Motor neuron (in vitro differentiated cells): ENCODE measurements around the gene MSTN. TPM values are rescaled to one million over a fixed set of nuclear protein-coding genes. Genes with fewer than 3 reads are reported as not detected.

Experiments
- ATAC-seq, 8 experiments: fragments of 200-7000 bp; cut with Tn5 transposase; replicated peaks in 6 of 8; 2 replicates each; pipeline ENCODE4 v1.8.0; 2021; ENCODE audit warnings: mild to moderate bottlenecking in 8 of 8, moderate library complexity in 8 of 8
- H3K27ac ChIP-seq, 2 donors: fragments of 250-450 bp; sonication (Bioruptor Pico); 2 replicates each; pipeline ENCODE4 v1.9.0; 2021; ENCODE audit warnings: antibody characterized with exemption in 2 of 2, mild to moderate bottlenecking in 2 of 2, moderate library complexity in 1 of 2
- H3K4me1 ChIP-seq, 2 donors: fragments of 250-450 bp; sonication (Bioruptor Pico); replicated peaks in 1 of 2; 2 replicates each; pipeline ENCODE4 v1.6.1; 2021; ENCODE audit warnings: antibody characterized with exemption in 2 of 2, mild to moderate bottlenecking in 2 of 2, moderate library complexity in 1 of 2
- H3K4me3 ChIP-seq, 5 donors: fragments of 250-450 bp; sonication (Bioruptor Pico); 2 replicates each; pipeline ENCODE4 v1.9.0; 2021; ENCODE audit warnings: antibody characterized with exemption in 5 of 5, mild to moderate bottlenecking in 5 of 5, moderate library complexity in 4 of 5
- WGBS, 10 experiments: fragments of 450-650 bp; shearing (Covaris generic); methylation state at CpG; one replicate each; pipeline ENCODE4 v1.0.0; 2022; 5-methylcytosine and 5-hydroxymethylcytosine counted together
- in situ Hi-C, 9 experiments: fragments of 400-800 bp; cut with MboI; loops; one replicate each; pipeline ENCODE4 v1.15.0; 2021; ENCODE audit warnings: low sequenced_read_pairs in 9 of 9, low pct_unique_long_range_greater_than_20kb in 2 of 9; ENCODE audit not compliant: unreplicated experiment in 9 of 9
- total RNA-seq, 8 experiments: library from RNA; unstranded; fragments of 300-600 nt; gene quantifications; 2 replicates each; pipeline versions ENCODE4 v1.2.3 to v1.2.4, GENCODE V29; 2022

Gene MSTN
- total RNA-seq: under 1 TPM; 0.05 to 0.73 (median 0.25) TPM

GRCh38 chr2:190062601-190063000, at the start of gene MSTN:
MSTN (minus strand) TSS chr2:190062729; CDS start chr2:190062596, 133 bp downstream.
- 12 to 100% (median 83%) methylated on average over 1 to 2 of the region's 2 CpGs for WGBS, 10 experiments
- no peak for ATAC-seq
- no peaks in the 10 kb centered on the region for H3K4me1 ChIP-seq
- no peak within 1 kb of the TSS for H3K4me3 ChIP-seq
- in situ Hi-C loops: loop anchor here in 2 of 9 experiments (25.0 kb wide), 1 partner anchor 275 kb away; the partner anchor contains the start of genes ORMDL1 (in 2 of the 2) and PMS1 (in 2 of the 2)
- H3K27ac ChIP-seq: no peak within 1 kb of the TSS

- in situ Hi-C loops: no loop called here
- Histone ChIP-seq H3K4me1 (no peaks in the 10 kb centered on the region), H3K4me3 (no peak overlapping the region), H3K27ac (no peak overlapping the region)
- 8 to 100% (median 83%) methylated on average over 1 of the region's 1 CpG; no CpG with 5 or more reads in 5 of the 10 experiments for WGBS, 10 experiments
- ATAC-seq: no peak
Observed at GRCh38 chr2:190111166-190111565, 48.6 kb upstream of the MSTN start.

GRCh38 chr2:190110699-190111098, 48.2 kb upstream of the MSTN start:
- no peak overlapping the region for H3K4me3 ChIP-seq
- H3K4me1 ChIP-seq: no peaks in the 10 kb centered on the region
- in situ Hi-C loops: no loop called here
- H3K27ac ChIP-seq: no peak overlapping the region
- ATAC-seq: no peak
- 80 to 100% (median 87%) methylated on average over 1 to 6 of the region's 7 CpGs; no CpG with 5 or more reads in 2 of the 10 experiments for WGBS, 10 experiments

- Histone ChIP-seq H3K4me3 (no peak overlapping the region), H3K4me1 (no peaks in the 10 kb centered on the region), H3K27ac (no peak overlapping the region)
- in situ Hi-C loops: no loop called here
- 50 to 100% (median 88%) methylated on average over 1 to 2 of the region's 2 CpGs; no CpG with 5 or more reads in 3 of the 10 experiments for WGBS, 10 experiments
- no peak for ATAC-seq
Observed at GRCh38 chr2:190110131-190110530, 47.6 kb upstream of the MSTN start.

- no peak for ATAC-seq
- no peaks in the 10 kb centered on the region for H3K4me1 ChIP-seq
- WGBS, 10 experiments: 54 to 100% (median 78%) methylated on average over 1 to 4 of the region's 4 CpGs; no CpG with 5 or more reads in 3 of the 10 experiments
- in situ Hi-C loops: no loop called here
- no peak overlapping the region for H3K27ac ChIP-seq
- H3K4me3 ChIP-seq: no peak overlapping the region
Observed at GRCh38 chr2:190107409-190107808, 44.9 kb upstream of the MSTN start.

GRCh38 chr2:190106783-190107182, 44.3 kb upstream of the MSTN start:
- no peak for ATAC-seq
- H3K27ac ChIP-seq: no peak overlapping the region
- no peaks in the 10 kb centered on the region for H3K4me1 ChIP-seq
- in situ Hi-C loops: no loop called here
- no peak overlapping the region for H3K4me3 ChIP-seq

- WGBS, 10 experiments: 37 to 92% (median 76%) methylated on average over 1 to 2 of the region's 2 CpGs; no CpG with 5 or more reads in 1 of the 10 experiments
- H3K4me1 ChIP-seq: no peaks in the 10 kb centered on the region
- in situ Hi-C loops: no loop called here
- H3K4me3 ChIP-seq: no peak overlapping the region
- H3K27ac ChIP-seq: no peak overlapping the region
- ATAC-seq: peak in 2 of 8 experiments; percentile 40 to 89
Observed at GRCh38 chr2:190105554-190105953, 43.0 kb upstream of the MSTN start.

- Histone ChIP-seq H3K27ac (no peak overlapping the region), H3K4me1 (no peaks in the 10 kb centered on the region), H3K4me3 (no peak overlapping the region)
- ATAC-seq: no peak
- in situ Hi-C loops: no loop called here
- 0 to 89% (median 58%) methylated on average over 1 to 3 of the region's 3 CpGs; no CpG with 5 or more reads in 1 of the 10 experiments for WGBS, 10 experiments
Observed at GRCh38 chr2:190103144-190103543, 40.6 kb upstream of the MSTN start.

- in situ Hi-C loops: loop anchor here in 4 of 9 experiments (25.0 kb wide), 3 partner anchors 187 to 712 kb away; no protein-coding TSS in a partner anchor
- no peak overlapping the region for H3K4me3 ChIP-seq
- ATAC-seq: no peak
Observed at GRCh38 chr2:190099890-190100697, 37.6 kb upstream of the MSTN start.

GRCh38 chr2:190098851-190099250, 36.3 kb upstream of the MSTN start:
- in situ Hi-C loops: loop anchor here in 4 of 9 experiments (25.0 kb wide), 3 partner anchors 188 to 713 kb away; no protein-coding TSS in a partner anchor
- Histone ChIP-seq H3K4me1 (no peaks in the 10 kb centered on the region), H3K27ac (no peak overlapping the region), H3K4me3 (no peak overlapping the region)
- no peak for ATAC-seq

More at GRCh38 chr2:190099890-190100697, 37.6 kb upstream of the MSTN start:
- WGBS, 10 experiments: 10 to 81% (median 44%) methylated on average over 1 to 3 of the region's 3 CpGs
- Histone ChIP-seq H3K4me1 (no peaks in the 10 kb centered on the region), H3K27ac (no peak overlapping the region)

- in situ Hi-C loops: loop anchor here in 4 of 9 experiments (25.0 kb wide), 3 partner anchors 190 to 715 kb away; no protein-coding TSS in a partner anchor
- ATAC-seq: no peak
- H3K4me3 ChIP-seq: no peak overlapping the region
- H3K4me1 ChIP-seq: no peaks in the 10 kb centered on the region
- no peak overlapping the region for H3K27ac ChIP-seq
- 100% methylated on average over 1 of the region's 1 CpG; no CpG with 5 or more reads in 9 of the 10 experiments for WGBS, 10 experiments
Observed at GRCh38 chr2:190097115-190097514, 34.6 kb upstream of the MSTN start.

GRCh38 chr2:190094316-190094871, 31.9 kb upstream of the MSTN start:
- no peaks in the 10 kb centered on the region for H3K4me1 ChIP-seq
- in situ Hi-C loops: loop anchor here in 4 of 9 experiments (25.0 kb wide), 3 partner anchors 193 to 718 kb away; no protein-coding TSS in a partner anchor
- no peak overlapping the region for H3K27ac ChIP-seq
- 27 to 81% (median 46%) methylated on average over 2 to 3 of the region's 3 CpGs for WGBS, 10 experiments
- ATAC-seq: peak in 4 of 8 experiments; percentile 15 to 57 (median 44)
- no peak overlapping the region for H3K4me3 ChIP-seq

- ATAC-seq: peak in 3 of 8 experiments; percentile 55 to 82 (median 80)
- in situ Hi-C loops: loop anchor here in 4 of 9 experiments (25.0 kb wide), 3 partner anchors 194 to 719 kb away; no protein-coding TSS in a partner anchor
- Histone ChIP-seq H3K4me1 (no peaks in the 10 kb centered on the region), H3K4me3 (no peak overlapping the region), H3K27ac (no peak overlapping the region)
- 0 to 100% (median 68%) methylated on average over 1 to 3 of the region's 3 CpGs; no CpG with 5 or more reads in 3 of the 10 experiments for WGBS, 10 experiments
Observed at GRCh38 chr2:190093793-190094192, 31.3 kb upstream of the MSTN start.
